ENCODE data around the gene GRID2.

GRID2 gene

DNA sequence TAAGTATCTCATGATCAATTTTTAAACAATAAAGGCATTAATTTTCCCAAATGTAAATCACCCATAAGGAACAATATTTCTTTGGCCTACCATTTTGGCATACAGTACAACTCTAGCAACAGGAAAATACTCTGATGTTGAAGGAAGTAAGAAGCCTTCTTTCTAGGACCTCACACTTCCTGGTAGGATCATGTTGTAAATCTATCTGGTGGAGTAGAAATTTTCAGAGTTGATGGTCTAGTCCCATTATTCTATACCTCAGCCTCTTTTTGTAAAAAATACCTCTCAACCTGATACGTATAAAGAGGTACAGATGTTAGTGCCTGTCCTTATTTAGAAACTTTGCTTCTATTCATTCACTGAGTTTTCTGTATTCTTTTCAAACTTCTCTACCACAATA, 40.2 kb upstream of the GRID2 start:
- H4K91ac ChIP-seq (ENCODE audit: low read depth, low read length, poor library complexity) = no peak overlapping the region
- no peaks in the 10 kb centered on the region for H3K9me3 ChIP-seq (replicated peaks in 1 of 2; ENCODE audit: control insufficient read depth in 2 of 2, insufficient read depth in 1 of 2, low read depth in 1 of 2, low read length in 2 of 2)
- no peak overlapping the region for H3K27ac ChIP-seq (replicated peaks; ENCODE audit: low read length)
- no peaks in the 10 kb centered on the region for H3K27me3 ChIP-seq (ENCODE audit: control insufficient read depth in 3 of 3, insufficient read depth in 3 of 3, low read depth in 1 of 3, low read length in 3 of 3)
- no peak overlapping the region for H2BK15ac ChIP-seq (ENCODE audit: low read length)
- H3K18ac ChIP-seq (ENCODE audit: low read length) = no peak overlapping the region
- H3K14ac ChIP-seq (ENCODE audit: low read length) = no peak overlapping the region
- no peak overlapping the region for H3K9ac ChIP-seq (ENCODE audit: low read depth, low read length, poor library complexity)
- no peaks in the 10 kb centered on the region for H3K79me1 ChIP-seq (ENCODE audit: low read depth, low read length)
- peaks cover 0 to 2% of the 10 kb centered on the region in 2 donors for H3K4me1 ChIP-seq (ENCODE audit: control insufficient read depth in 2 of 2, insufficient read depth in 1 of 2, low read depth in 1 of 2, low read length in 2 of 2)
- no peak overlapping the region for H3K4me3 ChIP-seq (ENCODE audit: low read length in 2 of 2)
- no peak overlapping the region for H2BK12ac ChIP-seq (ENCODE audit: low read length)
- H2BK120ac ChIP-seq (ENCODE audit: low read depth, low read length) = no peak overlapping the region
- no peak overlapping the region for H3K4me2 ChIP-seq (ENCODE audit: insufficient read depth, low read length, poor library complexity, severe bottlenecking)
- no peak overlapping the region for H3K4ac ChIP-seq (ENCODE audit: low read length)
- H4K8ac ChIP-seq (ENCODE audit: low read depth, low read length) = no peak overlapping the region
- no peak for DNase-seq (ENCODE audit: low spot score)
- H2BK5ac ChIP-seq (ENCODE audit: low read length) = no peak overlapping the region
- H2AK5ac ChIP-seq (ENCODE audit: low read depth, low read length) = no peak overlapping the region
- H2AFZ ChIP-seq (ENCODE audit: low read length) = no peak overlapping the region
- H3K36me3 ChIP-seq (replicated peaks in 1 of 2; ENCODE audit: control insufficient read depth in 2 of 2, insufficient read depth in 2 of 2, low read length in 2 of 2) = no peaks in the 10 kb centered on the region
- no peak overlapping the region for H3K23ac ChIP-seq (ENCODE audit: low read depth, low read length, poor library complexity)
- no CpG with 5 or more reads among the region's 1 CpG for WGBS, 2 donors (ENCODE audit: extremely low coverage in 2 of 2, insufficient read length in 2 of 2, insufficient replicate concordance in 1 of 2)

GRCh38 chr4:92264163-92264562, 39.6 kb upstream of the GRID2 start:
- Histone ChIP-seq H3K9me3 (replicated peaks in 1 of 2; ENCODE audit: control insufficient read depth in 2 of 2, insufficient read depth in 1 of 2, low read depth in 1 of 2, low read length in 2 of 2) (no peaks in the 10 kb centered on the region), H3K27ac (replicated peaks; ENCODE audit: low read length) (no peak overlapping the region), H3K9ac (ENCODE audit: low read depth, low read length, poor library complexity) (no peak overlapping the region), H2BK5ac (ENCODE audit: low read length) (no peak overlapping the region), H3K4ac (ENCODE audit: low read length) (no peak overlapping the region), H4K8ac (ENCODE audit: low read depth, low read length) (no peak overlapping the region), H3K4me2 (ENCODE audit: insufficient read depth, low read length, poor library complexity, severe bottlenecking) (no peak overlapping the region), H2AFZ (ENCODE audit: low read length) (no peak overlapping the region), H2BK12ac (ENCODE audit: low read length) (no peak overlapping the region), H4K91ac (ENCODE audit: low read depth, low read length, poor library complexity) (no peak overlapping the region), H3K36me3 (replicated peaks in 1 of 2; ENCODE audit: control insufficient read depth in 2 of 2, insufficient read depth in 2 of 2, low read length in 2 of 2) (no peaks in the 10 kb centered on the region), H3K4me3 (ENCODE audit: low read length in 2 of 2) (no peak overlapping the region), H3K79me1 (ENCODE audit: low read depth, low read length) (no peaks in the 10 kb centered on the region), H2AK5ac (ENCODE audit: low read depth, low read length) (no peak overlapping the region), H2BK15ac (ENCODE audit: low read length) (no peak overlapping the region), H3K14ac (ENCODE audit: low read length) (no peak overlapping the region), H3K23ac (ENCODE audit: low read depth, low read length, poor library complexity) (no peak overlapping the region), H3K27me3 (ENCODE audit: control insufficient read depth in 3 of 3, insufficient read depth in 3 of 3, low read depth in 1 of 3, low read length in 3 of 3) (no peaks in the 10 kb centered on the region), H3K4me1 (ENCODE audit: control insufficient read depth in 2 of 2, insufficient read depth in 1 of 2, low read depth in 1 of 2, low read length in 2 of 2) (peaks cover 0 to 2% of the 10 kb centered on the region in 2 donors), H3K18ac (ENCODE audit: low read length) (no peak overlapping the region), H2BK120ac (ENCODE audit: low read depth, low read length) (no peak overlapping the region)
- DNase-seq (ENCODE audit: low spot score) = no peak
- no CpG with 5 or more reads among the region's 3 CpGs for WGBS, 2 donors (ENCODE audit: extremely low coverage in 2 of 2, insufficient read length in 2 of 2, insufficient replicate concordance in 1 of 2)

DNA sequence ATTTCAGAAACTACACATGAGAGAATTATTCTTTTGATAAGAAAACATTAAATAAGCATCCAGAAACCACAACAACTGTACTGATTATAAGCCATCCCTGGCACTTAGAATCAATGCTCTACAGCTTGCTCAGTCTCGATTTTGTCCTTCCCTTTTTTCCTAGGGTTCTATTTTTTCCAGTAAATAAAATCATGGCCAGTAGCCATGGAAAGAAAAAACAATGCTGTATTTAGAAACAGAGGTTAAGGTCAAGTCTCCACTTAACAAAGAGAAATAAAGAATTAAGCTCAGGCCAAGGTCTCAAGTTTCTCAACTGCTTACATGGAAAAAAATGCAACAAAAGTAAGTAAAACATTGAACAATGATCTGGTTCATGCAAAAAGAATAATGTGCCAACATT, 38.7 kb upstream of the GRID2 start:
- Histone ChIP-seq H3K27me3 (ENCODE audit: control insufficient read depth in 3 of 3, insufficient read depth in 3 of 3, low read depth in 1 of 3, low read length in 3 of 3) (no peaks in the 10 kb centered on the region), H3K4me2 (ENCODE audit: insufficient read depth, low read length, poor library complexity, severe bottlenecking) (no peak overlapping the region), H3K18ac (ENCODE audit: low read length) (no peak overlapping the region), H3K4ac (ENCODE audit: low read length) (no peak overlapping the region), H4K8ac (ENCODE audit: low read depth, low read length) (no peak overlapping the region), H3K14ac (ENCODE audit: low read length) (no peak overlapping the region), H3K23ac (ENCODE audit: low read depth, low read length, poor library complexity) (no peak overlapping the region), H3K9ac (ENCODE audit: low read depth, low read length, poor library complexity) (no peak overlapping the region), H2BK120ac (ENCODE audit: low read depth, low read length) (no peak overlapping the region), H3K27ac (replicated peaks; ENCODE audit: low read length) (no peak overlapping the region), H2BK12ac (ENCODE audit: low read length) (no peak overlapping the region), H3K4me1 (ENCODE audit: control insufficient read depth in 2 of 2, insufficient read depth in 1 of 2, low read depth in 1 of 2, low read length in 2 of 2) (peaks cover 0 to 2% of the 10 kb centered on the region in 2 donors), H3K79me1 (ENCODE audit: low read depth, low read length) (no peaks in the 10 kb centered on the region), H2BK15ac (ENCODE audit: low read length) (no peak overlapping the region), H3K4me3 (ENCODE audit: low read length in 2 of 2) (no peak overlapping the region), H2BK5ac (ENCODE audit: low read length) (no peak overlapping the region), H4K91ac (ENCODE audit: low read depth, low read length, poor library complexity) (no peak overlapping the region), H2AFZ (ENCODE audit: low read length) (no peak overlapping the region), H2AK5ac (ENCODE audit: low read depth, low read length) (no peak overlapping the region), H3K9me3 (replicated peaks in 1 of 2; ENCODE audit: control insufficient read depth in 2 of 2, insufficient read depth in 1 of 2, low read depth in 1 of 2, low read length in 2 of 2) (no peaks in the 10 kb centered on the region), H3K36me3 (replicated peaks in 1 of 2; ENCODE audit: control insufficient read depth in 2 of 2, insufficient read depth in 2 of 2, low read length in 2 of 2) (no peaks in the 10 kb centered on the region)
- no CpG with 5 or more reads among the region's 1 CpG for WGBS, 2 donors (ENCODE audit: extremely low coverage in 2 of 2, insufficient read length in 2 of 2, insufficient replicate concordance in 1 of 2)
- DNase-seq (ENCODE audit: low spot score) = no peak

DNA sequence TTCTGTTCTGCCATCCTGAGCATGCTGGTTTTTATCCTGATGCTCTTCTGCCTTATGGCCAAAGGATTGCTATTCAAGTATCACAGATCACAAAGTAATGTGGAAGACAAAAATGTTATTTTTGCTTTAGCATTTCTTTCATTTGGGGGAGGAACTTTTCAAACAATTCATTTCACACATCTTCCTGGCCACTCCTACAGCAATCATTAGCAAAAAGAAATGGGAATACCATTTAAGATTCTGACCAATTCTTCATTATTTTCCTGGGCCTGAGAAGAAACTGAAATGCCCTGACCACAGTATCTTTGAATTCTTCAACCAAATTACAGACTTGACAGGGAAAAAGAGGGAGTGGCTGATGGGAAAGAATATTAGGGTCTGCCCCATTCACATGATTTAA, 38.0 kb upstream of the GRID2 start:
- Histone ChIP-seq H3K4me2 (ENCODE audit: insufficient read depth, low read length, poor library complexity, severe bottlenecking) (no peak overlapping the region), H2BK120ac (ENCODE audit: low read depth, low read length) (no peak overlapping the region), H4K8ac (ENCODE audit: low read depth, low read length) (no peak overlapping the region), H3K23ac (ENCODE audit: low read depth, low read length, poor library complexity) (no peak overlapping the region), H3K4me1 (ENCODE audit: control insufficient read depth in 2 of 2, insufficient read depth in 1 of 2, low read depth in 1 of 2, low read length in 2 of 2) (peaks cover 0 to 2% of the 10 kb centered on the region in 2 donors), H3K27ac (replicated peaks; ENCODE audit: low read length) (no peak overlapping the region), H3K9ac (ENCODE audit: low read depth, low read length, poor library complexity) (no peak overlapping the region), H3K36me3 (replicated peaks in 1 of 2; ENCODE audit: control insufficient read depth in 2 of 2, insufficient read depth in 2 of 2, low read length in 2 of 2) (no peaks in the 10 kb centered on the region), H2AFZ (ENCODE audit: low read length) (no peak overlapping the region), H3K9me3 (replicated peaks in 1 of 2; ENCODE audit: control insufficient read depth in 2 of 2, insufficient read depth in 1 of 2, low read depth in 1 of 2, low read length in 2 of 2) (no peaks in the 10 kb centered on the region), H2BK12ac (ENCODE audit: low read length) (no peak overlapping the region), H3K14ac (ENCODE audit: low read length) (no peak overlapping the region), H2BK5ac (ENCODE audit: low read length) (no peak overlapping the region), H3K4ac (ENCODE audit: low read length) (no peak overlapping the region), H3K27me3 (ENCODE audit: control insufficient read depth in 3 of 3, insufficient read depth in 3 of 3, low read depth in 1 of 3, low read length in 3 of 3) (no peaks in the 10 kb centered on the region), H3K4me3 (ENCODE audit: low read length in 2 of 2) (no peak overlapping the region), H2BK15ac (ENCODE audit: low read length) (no peak overlapping the region), H3K79me1 (ENCODE audit: low read depth, low read length) (no peaks in the 10 kb centered on the region), H2AK5ac (ENCODE audit: low read depth, low read length) (no peak overlapping the region), H3K18ac (ENCODE audit: low read length) (no peak overlapping the region), H4K91ac (ENCODE audit: low read depth, low read length, poor library complexity) (no peak overlapping the region)
- no peak for DNase-seq (ENCODE audit: low spot score)

All from neuronal stem cell (in vitro differentiated cells).